HG03135 (cell line): ENCODE results near the gene KCNF1.

ENCODE experiments used
- ATAC-seq: cut with Tn5 transposase; IDR thresholded peaks from one replicate; pipeline ENCODE4 v1.9.1; 2021; ENCODE audit warnings: mild to moderate bottlenecking, moderate library complexity; ENCODE audit not compliant: unreplicated experiment

The KCNF1 gene, protein sequence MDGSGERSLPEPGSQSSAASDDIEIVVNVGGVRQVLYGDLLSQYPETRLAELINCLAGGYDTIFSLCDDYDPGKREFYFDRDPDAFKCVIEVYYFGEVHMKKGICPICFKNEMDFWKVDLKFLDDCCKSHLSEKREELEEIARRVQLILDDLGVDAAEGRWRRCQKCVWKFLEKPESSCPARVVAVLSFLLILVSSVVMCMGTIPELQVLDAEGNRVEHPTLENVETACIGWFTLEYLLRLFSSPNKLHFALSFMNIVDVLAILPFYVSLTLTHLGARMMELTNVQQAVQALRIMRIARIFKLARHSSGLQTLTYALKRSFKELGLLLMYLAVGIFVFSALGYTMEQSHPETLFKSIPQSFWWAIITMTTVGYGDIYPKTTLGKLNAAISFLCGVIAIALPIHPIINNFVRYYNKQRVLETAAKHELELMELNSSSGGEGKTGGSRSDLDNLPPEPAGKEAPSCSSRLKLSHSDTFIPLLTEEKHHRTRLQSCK

DNA sequence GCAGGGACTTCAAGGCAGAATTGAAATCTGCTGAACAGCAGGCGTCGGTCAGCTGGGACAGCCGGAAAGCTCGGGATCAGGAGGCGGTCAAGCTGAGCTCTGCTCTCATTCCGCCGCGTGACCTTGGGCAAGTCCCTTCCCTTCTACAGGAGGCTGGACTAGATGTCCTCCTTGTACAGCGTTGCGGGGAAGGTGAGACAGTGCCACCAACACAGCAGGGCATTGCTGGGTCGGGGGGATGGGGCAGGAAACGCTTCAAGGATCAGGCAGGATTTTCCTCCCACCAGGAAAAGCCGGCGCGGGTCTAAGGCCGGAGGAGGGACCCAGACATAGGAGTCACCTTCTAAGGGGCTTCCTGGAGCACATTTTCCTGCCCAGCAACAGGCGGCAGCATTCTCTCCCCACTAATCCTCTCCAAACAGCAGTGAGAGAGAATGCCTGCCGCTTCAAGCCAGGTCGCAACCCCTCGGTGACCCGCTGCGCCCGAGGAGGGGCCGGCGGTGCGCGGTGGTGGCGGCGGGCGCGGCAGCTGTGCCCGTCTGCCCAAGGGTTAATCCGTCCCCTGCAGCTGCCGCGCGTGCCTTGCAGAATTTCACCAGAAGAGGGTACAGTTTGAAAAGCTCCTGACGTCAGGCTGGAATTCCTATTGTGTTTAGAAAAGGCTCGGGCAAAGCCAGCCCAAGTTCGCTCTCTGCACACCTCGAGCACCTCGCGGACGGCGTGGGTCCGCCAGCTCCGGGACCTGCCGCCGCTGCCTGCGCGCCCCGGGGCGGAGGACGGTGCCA lies at the start of gene KCNF1:
Gene KCNF1, plus strand, starts transcription at position 644 of the 785 bp plus-strand sequence. CDS start 493 bp downstream, outside the sequence.
- ATAC-seq: no peak

DNA sequence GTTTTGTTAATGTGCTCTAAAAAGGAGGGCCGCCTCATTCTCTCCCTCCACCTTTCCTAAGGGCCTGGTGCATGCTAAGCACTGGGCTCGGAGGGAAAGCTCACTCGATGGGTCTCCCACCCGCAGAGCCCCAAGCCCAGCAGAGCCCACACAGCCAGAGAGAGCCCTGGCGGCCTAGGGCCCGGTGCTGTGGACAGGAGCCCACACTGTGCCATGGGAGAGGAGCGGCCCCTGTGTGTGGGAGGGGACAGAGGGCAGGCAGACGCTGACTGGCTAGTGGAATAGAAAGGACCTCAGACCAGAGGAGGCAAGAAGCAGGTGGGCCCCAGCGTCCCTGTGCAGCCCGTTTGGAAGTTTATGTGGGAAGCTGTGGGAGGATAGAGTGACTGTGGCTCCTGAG lies 49.4 kb upstream of the KCNF1 start:
- no peak for ATAC-seq

DNA sequence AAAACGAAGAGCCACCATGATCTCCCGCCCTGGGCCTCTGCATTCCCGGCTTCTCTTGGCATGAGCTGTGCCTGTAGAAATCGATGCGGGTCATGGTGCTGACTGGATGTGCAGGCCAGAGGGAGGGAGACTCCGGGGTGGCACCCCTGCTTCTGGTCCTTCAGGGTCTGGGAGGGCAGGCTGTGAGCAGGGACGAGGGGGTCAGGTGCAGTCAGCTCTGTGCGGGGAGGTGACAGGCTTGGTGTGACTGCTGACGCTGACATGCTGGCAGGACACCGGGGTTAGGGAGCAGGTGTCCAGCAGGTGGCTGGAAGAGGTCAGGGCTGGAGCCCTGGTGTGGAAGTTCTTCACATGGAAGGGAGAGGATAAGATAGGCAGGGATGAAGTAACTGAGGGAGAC lies 48.7 kb upstream of the KCNF1 start:
- ATAC-seq: no peak

DNA sequence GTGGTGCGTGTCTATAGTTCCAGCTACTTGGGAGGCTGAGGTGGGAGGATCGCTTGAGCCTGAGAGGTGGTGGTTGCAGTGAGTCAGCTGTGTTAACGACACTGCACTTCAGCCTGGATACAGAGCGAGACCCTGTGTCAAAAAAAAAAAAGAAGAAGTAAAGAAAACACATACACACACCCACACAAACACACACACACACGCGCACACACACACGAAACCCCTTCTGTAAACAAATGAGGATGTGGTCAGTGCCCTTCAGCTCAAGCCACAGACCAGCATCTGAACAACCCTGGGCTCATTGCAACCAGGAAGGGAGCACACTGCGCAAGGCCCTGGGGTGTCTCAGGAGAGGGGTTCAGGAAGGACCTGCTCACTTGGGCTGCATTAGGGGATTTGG lies 47.9 kb upstream of the KCNF1 start:
- peak; percentile 70 for ATAC-seq

DNA sequence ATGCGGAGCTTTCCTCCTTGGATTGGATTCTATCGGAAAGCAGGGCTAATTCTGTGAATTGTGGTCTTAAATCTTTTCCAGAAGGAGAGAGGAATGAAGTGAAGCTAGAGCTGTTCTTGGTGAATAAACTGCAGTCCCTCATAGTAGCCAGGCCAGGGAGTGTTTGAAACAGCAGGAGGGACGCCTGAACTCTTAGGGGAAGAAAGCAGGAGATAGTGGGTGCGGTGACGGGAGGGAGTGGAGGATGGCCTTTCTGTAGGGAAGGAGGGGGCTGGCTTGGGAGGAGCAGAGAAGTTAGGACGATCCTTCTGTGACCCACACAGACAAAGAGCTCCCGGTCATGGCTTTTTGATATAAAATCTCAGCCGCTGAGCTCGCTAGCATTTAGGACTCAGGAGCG lies 47.5 kb upstream of the KCNF1 start:
- ATAC-seq: no peak

DNA sequence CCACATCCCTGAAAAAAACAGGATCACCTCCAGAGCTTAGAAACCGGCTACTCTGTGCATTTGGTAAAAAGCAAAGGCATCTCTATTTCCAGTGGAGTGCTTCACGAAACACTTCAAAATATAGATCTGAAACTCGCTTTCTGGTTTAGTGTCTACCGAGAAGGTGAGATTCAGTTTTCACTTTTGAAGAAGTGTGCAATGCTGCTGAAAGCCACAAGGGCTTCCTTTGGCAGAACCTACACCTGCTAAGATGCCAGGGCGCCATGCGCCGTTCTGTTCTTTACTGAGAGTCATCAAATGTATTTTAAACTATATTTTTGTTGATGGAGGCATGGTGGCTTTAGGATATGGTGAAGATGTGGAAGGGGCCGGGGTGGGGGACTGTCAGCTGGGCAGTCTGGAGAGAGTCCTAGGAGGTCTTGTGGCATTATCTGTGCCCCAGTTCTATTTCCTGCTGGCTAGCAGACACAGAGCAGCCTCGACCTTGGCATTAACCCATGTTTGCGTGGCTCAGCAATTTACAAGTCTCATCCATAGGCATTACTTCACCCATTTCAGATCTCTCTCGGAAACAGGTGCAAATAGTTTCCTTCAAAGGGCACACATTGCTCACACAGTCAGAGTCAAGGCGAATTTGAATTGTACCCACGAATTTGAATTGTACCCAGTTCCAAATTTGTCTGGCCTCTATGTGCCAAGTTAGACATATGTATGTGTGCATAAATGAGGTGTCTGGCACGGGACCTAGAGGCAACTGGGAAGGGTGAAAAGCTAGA lies 46.7 kb upstream of the KCNF1 start:
- ATAC-seq: peak; percentile 90

DNA sequence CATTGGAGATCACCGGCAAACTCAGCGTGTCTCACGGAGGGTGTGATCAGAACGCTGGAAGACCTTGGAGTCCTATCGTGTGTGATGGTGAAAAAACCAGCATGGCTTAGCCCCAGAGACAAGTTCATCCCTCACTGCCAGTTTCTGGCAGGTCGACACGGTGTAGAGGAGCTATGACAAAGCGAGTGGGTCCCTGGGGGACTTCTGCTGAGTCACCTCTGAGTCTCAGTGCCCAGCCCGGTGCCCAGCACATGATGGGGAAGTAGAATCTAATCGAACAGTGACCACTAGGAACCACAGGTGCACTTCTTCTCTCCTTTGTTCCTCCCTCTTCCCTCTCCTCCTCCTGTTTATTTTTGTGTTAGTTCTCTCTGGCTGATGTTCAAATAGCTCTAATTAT lies 45.9 kb upstream of the KCNF1 start:
- no peak for ATAC-seq

DNA sequence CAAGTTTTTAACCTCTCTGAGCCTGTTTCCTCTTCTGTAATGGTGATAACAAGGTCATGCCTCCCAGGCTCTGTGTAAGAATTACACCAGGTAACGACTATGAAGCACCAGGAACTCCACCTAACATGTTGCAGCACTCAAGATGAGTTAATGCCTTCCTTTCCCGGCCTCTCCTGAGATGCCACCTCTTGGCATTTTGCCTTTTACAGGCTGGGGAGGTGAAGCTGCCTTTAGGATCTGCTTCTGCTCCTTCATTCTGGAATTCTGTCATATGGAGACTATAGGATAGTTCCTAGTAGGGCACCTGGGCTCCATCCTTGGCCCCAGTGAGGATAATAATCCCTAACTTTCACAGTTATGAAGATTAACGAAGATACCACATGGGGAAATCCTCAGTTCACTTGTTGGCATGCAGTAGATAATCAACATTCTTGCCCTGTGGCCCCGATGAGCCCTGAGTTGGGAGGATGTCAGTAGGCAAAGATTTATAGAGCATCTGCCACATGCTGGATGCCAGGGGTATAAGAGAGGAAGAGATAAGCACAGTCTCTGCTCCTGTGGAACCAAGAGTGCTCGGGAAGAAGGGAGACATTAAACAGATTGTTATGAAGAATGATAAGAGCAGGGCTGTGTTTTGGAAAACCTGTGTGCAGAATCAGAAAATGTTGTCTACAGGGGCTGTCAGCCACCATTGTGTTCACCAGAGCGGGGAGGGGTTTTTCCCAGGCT lies 43.9 kb upstream of the KCNF1 start:
- ATAC-seq: no peak

DNA sequence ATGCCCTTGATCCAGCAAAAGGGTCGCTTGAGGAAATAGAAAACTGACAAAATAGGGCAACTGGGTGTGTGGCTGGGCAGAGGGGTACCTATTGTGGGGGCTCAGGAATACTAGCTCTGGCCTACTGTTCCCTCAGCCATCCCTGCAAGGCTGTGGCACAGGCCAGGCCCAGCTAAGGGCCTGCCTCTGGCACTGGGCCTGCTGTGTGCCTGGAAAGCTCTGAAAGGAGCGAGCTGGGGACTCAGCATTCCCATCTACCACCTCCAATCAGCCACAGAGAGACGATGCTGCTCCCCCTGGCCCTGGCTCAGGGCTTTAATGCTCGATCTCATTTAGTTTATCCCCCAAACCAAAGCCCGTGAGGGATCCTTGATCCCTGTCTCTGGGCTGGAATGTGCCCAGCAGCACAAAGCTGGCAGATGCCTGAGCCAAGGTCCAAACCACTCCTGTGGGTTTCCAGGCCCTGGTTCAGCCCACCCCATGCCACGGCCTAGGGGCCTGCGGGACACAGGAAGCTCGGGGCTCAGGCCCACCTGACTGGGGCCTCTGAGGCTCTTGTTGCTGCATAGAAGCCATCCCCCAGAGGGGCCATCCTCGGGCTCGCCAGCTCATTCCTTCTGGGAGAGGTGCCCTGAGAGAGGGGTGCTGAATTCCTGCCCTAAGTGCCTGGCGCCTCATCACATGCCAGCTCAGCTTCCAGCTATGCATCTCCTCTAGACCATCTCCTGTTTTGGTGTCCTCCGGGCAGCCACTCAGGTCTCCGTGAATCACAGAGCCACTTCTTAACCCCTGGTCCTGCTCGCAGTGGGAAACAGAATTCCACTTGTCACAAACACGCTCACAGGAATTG lies 43.0 kb upstream of the KCNF1 start:
- no peak for ATAC-seq

DNA sequence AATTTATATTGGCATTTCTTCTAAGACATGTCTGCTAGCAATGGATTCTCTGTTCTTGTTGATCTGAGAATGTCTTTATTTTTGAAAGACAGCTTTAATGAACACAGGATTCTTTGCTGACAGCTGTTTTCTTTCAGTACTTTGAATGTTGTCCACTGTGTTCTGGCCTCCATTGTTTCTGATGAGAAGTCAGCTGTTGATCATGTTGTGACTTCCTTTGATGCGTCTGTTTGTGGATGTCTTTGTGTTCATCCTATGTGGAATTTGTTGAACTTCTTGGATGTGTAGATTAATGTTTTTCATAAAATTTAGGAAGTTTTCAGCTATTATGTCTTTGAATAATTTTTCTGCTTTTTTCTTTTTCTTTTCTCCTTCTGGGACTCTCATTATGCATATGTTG lies 39.8 kb upstream of the KCNF1 start:
- ATAC-seq: no peak

DNA sequence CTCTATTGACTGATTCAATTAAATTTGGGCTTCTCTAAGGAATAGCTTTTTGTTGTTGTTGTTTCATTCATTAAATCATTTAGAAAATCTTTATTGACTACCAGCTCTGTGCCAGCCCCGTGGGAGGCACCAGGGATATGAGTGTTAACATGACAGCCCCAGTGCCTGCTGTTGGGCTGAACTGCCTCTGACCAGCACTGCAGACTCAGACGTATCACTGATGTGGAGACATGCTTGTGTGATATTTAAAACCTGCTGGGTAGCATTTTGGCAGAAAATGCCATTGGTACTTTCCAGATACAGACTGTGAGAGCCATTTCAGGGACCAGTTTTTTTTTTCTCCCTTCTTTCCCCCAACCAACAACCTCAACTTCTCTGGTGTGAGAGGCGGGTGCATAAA lies 38.6 kb upstream of the KCNF1 start:
- no peak for ATAC-seq

DNA sequence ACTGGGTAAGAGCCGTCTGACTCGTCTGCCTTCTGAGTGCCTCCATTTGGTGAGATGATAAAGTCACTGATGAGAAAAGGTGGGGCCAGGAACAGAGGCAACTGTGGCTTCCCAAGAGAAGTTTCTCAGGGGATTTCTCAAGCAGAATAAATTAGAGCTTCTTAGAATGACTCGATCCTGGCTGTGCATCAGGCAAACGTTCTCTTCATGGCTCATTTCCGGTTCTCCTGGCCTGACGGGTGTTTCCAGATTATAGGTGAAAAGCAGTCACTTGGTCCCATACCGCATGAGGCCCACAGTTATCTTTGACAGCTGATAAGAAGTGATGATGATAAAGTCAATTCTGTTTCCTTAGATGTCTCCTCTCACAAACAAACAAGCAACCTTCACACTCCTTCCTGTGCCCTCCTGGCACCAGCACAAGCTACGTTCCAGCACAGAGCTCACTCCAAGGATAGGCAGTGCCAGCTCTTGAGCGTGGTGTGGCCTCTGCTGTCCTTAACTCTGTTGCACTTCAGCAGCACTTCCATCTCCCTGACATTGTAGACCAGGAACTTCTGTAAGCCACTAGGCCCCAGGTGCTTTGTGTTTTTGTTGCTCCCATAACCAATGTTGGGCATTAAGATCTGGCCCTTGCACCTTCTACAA lies 37.8 kb upstream of the KCNF1 start:
- no peak for ATAC-seq

DNA sequence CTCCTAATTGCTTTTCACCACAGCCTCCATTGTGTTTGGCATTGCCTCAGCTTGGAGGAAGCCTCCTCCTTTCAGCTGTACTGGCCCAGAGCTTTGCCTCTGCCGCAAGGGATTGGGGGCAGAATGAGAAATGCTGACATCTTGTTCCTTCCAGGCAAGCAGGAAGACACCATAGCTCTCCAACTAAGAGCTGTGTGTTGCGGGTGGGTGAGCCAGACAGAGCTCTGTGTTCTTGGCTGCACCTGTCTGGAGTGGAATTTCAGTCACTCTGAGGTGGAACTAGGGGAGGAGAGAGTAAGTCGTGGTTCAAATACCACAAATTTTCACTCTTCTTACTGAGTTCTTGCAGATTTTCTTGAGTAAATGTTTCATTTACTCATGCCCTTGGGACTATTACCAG lies 36.6 kb upstream of the KCNF1 start:
- no peak for ATAC-seq

DNA sequence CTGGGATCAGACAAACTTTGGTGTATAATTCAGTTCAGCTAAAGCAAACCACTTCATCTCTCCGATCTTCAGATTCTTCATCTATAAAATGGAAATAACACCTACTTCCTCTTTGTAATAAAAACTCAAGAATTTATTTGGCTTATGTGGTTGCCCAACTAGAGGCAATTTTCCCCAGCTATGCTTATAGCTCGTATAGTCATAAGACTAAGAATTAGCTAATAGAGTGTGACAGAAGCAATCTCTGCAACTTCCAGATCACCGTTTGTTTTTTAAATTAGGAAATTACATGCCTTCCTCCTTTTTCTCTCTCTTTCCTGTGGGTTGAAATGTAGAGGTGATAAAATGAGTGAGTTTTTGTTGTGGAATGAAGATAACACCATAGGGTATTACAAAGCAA lies 35.3 kb upstream of the KCNF1 start:
- ATAC-seq: no peak

DNA sequence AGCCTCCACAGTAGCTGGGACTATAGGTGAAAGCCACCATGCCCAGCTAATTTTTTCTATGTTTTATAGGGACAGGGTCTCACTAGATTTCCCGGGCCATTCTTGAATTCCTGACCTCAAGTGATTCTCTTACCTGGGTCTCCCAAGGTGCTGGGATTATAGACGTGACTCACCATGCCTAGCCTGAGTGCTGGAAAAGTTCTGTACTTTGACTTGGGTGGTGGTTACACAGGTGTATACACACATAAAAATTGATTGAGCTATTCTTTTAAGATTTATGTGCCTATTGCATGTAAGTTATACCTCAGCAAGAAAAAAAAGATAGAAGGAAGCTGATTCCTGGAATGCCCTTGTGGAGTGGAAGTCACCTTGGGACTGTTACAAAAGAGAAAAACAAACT lies 34.8 kb upstream of the KCNF1 start:
- ATAC-seq: no peak

DNA sequence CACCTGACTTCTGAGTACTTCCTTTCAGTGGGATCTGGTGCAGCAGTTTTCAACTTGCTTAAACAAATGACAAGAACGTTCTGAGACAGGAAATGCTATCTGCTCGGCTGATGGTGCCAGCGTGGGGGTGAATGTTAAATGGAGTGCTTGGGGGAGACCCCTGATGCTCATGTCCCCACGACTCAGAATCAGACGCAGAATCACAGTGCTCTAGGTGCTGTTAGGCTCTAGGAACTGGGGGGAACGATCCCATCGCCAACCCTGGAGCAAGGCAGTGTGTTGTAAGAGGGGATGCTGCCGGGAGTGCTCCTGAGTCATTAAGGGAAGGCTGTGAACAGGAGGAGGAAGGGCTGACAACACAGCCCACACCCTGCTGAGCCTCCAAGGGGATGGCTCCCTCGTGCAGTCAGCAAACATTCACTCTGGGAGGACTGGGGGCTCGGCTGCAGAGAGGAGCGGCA lies 34.1 kb upstream of the KCNF1 start:
- no peak for ATAC-seq

DNA sequence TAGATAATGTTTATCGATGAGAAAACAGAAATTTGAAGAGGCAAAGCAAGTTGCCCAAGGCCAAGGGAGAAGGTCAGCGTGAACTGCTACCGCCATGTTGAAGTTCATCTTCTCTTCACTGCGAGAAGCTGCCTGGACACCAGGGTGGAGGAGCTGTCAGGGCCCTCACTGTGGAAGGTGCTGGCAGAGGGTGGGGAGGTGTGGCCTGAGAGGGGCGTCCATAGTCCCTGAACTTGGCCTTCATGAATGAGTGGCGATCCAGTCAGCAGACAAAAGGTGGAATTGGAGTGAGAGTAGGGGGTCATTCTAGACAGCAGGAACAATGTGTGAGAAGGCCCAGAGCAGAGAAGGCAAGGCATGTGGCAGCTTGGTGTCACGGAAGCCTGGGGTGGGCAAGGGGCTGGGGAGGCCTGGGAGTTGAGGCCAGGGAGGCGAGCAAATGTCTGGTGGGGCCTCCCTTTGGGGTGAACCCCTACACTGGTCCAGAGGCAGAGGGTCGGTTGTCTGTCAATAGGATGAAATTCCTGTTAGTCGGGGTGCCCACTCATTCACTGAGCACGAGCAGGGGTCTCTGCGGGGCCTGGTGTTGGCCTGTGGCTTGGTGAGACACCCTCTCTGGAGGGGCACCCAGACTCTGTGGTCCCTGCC lies 33.3 kb upstream of the KCNF1 start:
- ATAC-seq: no peak

DNA sequence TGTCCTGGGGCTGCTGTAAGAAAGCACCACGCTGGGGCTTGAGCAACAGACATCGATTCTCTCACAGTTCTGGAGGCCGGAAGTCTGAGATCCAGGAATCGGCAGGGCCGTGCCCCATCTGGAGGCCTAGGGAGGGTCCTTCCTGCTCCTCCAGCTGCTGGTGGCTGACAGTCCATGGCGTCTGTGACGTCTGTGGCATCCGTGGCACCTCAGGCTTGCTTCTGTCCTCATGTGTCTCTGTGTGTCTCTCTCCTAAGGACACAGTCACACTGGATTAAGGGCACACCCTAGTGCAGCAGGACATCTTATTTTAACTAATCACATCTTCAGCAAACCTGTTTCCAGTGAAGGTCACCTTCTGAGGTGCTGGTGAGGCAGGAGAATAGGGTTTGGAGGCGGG lies 32.6 kb upstream of the KCNF1 start:
- ATAC-seq: no peak
